GM12865 (cell line): ENCODE results near the gene KCTD17.

Experiments
- DNase-seq: peaks from one replicate; pipeline ENCODE4 v3.0.0; 2010; ENCODE audit warnings: low read depth
- H3K4me3 ChIP-seq: 2 replicates; pipeline ENCODE4 v1.5.1; 2011; ENCODE audit warnings: mild to moderate bottlenecking, low read depth, low read length, control low read depth
- CTCF ChIP-seq: IDR thresholded peaks from 2 replicates; pipeline ENCODE4 v1.5.1; 2011; ENCODE audit warnings: low read length, control low read depth, low read depth, inconsistent platforms; ENCODE audit not compliant: insufficient read depth; ENCODE audit errors: missing control alignments

Gene KCTD17

GRCh38 chr22:37015587-37015878 is 36.0 kb upstream of the KCTD17 start:
- no peak for DNase-seq

GRCh38 chr22:37016134-37016910 is 35.2 kb upstream of the KCTD17 start:
- DNase-seq: no peak
- TF ChIP-seq CTCF: no peak
- no peak overlapping the region for H3K4me3 ChIP-seq

More at GRCh38 chr22:37015587-37015878, 36.0 kb upstream of the KCTD17 start:
- H3K4me3 ChIP-seq: no peak overlapping the region
- TF ChIP-seq CTCF: no peak

- TF ChIP-seq CTCF: no peak
- no peak for DNase-seq
- H3K4me3 ChIP-seq: no peak overlapping the region
Measured at GRCh38 chr22:37017356-37017755, 34.2 kb upstream of the KCTD17 start.

GRCh38 chr22:37018086-37018814 is 33.3 kb upstream of the KCTD17 start:
- DNase-seq: no peak
- H3K4me3 ChIP-seq: 0 out of 2 replicates have a peak overlapping the region, but pooled peaks have one; percentile 51
- no peak for TF ChIP-seq CTCF

- TF ChIP-seq CTCF: no peak
- DNase-seq: no peak
- H3K4me3 ChIP-seq: peak overlapping the region; percentile 51
Measured at GRCh38 chr22:37018815-37019308, 32.7 kb upstream of the KCTD17 start.

- no peak for TF ChIP-seq CTCF
- peak within 1 kb of the TSS; percentile 63 for H3K4me3 ChIP-seq
- peak; percentile 77 for DNase-seq
Measured at GRCh38 chr22:37019309-37020191, 32.0 kb upstream of the KCTD17 start, which contains the start of the genes MPST and TST. TSS of gene MPST (plus strand) at chr22:37019742. CDS start at chr22:37019837, 95 bp downstream. TSS of gene TST (minus strand) at chr22:37019447. CDS start at chr22:37018732, 715 bp downstream.
